K562 (cell line): ENCODE measurements around the gene ATP6V0A4. TPM values are rescaled to one million over a fixed set of nuclear protein-coding genes. Genes with fewer than 3 reads are reported as not detected.

Experiments
- ATAC-seq: fragments of 200-7000 bp; cut with Tn5 transposase; 3 replicates; pipeline ENCODE4 v1.9.1; 2020; ENCODE audit warnings: moderate library complexity
- BruUV-seq: library from RNA; stranded (reverse); fragments of 400-500 nt; replicated peaks from 2 replicates; lab custom pipeline; 2021; lab: Mats Ljungman, UMichigan
- CTCF ChIA-PET: fragments of 300-600 bp; formaldehyde crosslinking; extraction: SDS; loops from one replicate; lab custom pipeline; 2021; ENCODE audit warnings: low intra/inter-chr PET ratio; lab: Yijun Ruan, JAX
- POLR2A ChIA-PET: fragments of 300-600, 350-650 bp; sonication (Branson Sonifier 250); formaldehyde crosslinking; extraction: SDS; loops from one replicate; lab custom pipeline; 2021; ENCODE audit warnings: antibody characterized with exemption, inconsistent platforms; lab: Yijun Ruan, JAX
- DNase-seq, 4 experiments: peaks; one replicate each; pipeline versions ENCODE4 v3.0.0 to v3.0.0-alpha.2; 2011 to 2018; ENCODE audit warnings: low spot score in 3 of 4, mixed read lengths in 3 of 4; ENCODE audit errors: extremely low read depth in 1 of 4
- FAIRE-seq: peaks from 2 replicates; lab custom pipeline; 2011; peaks lifted over from hg19 to GRCh38; lab: Jason Lieb, UNC
- H2AFZ ChIP-seq: 2 replicates; pipeline ENCODE4 v1.6.0; 2011; ENCODE audit warnings: low read depth, low read length, control low read depth, inconsistent platforms
- H3K27ac ChIP-seq: fragments of 200-600 bp; 3 replicates; pipeline ENCODE4 v1.8.0; 2011; ENCODE audit warnings: low read depth, mild to moderate bottlenecking, control low read depth, inconsistent platforms, low read length, moderate library complexity, mixed read lengths; ENCODE audit errors: extremely low read depth
- H3K27me3 ChIP-seq, 2 experiments: fragments of 300-600 bp in 1 of 2; 2 replicates in 1 of 2; 3 replicates in 1 of 2; pipeline versions ENCODE4 v1.6.0 to v1.8.0; 2011; ENCODE audit warnings: inconsistent platforms in 2 of 2, low read length in 2 of 2, mild to moderate bottlenecking in 1 of 2, mixed read lengths in 1 of 2, moderate library complexity in 1 of 2; ENCODE audit not compliant: control insufficient read depth in 2 of 2, insufficient read depth in 2 of 2
- H3K36me3 ChIP-seq: fragments of 300-600 bp; 3 replicates; pipeline ENCODE4 v1.8.0; 2011; ENCODE audit warnings: mild to moderate bottlenecking, low read length, inconsistent platforms; ENCODE audit not compliant: control insufficient read depth, insufficient read depth
- H3K4me1 ChIP-seq, 2 experiments: fragments of 200-600 bp in 1 of 2; replicated peaks in 1 of 2; 2 replicates in 1 of 2; 3 replicates in 1 of 2; pipeline versions ENCODE4 v1.5.1 to v1.8.0; 2011; ENCODE audit warnings: inconsistent platforms in 2 of 2, low read length in 2 of 2, mild to moderate bottlenecking in 1 of 2, mixed read lengths in 1 of 2, moderate library complexity in 1 of 2; ENCODE audit not compliant: control insufficient read depth in 2 of 2, insufficient read depth in 2 of 2
- H3K4me2 ChIP-seq: 2 replicates; pipeline ENCODE4 v1.6.1; 2011; ENCODE audit warnings: low read length, control low read depth, inconsistent platforms, mixed read lengths; ENCODE audit not compliant: insufficient read depth
- H3K4me3 ChIP-seq: fragments of 200-600 bp; sonication (generic), shearing (Covaris generic); 2 replicates; pipeline ENCODE4 v1.5.1; 2016; ENCODE audit warnings: control low read depth, inconsistent platforms
- H3K79me2 ChIP-seq: fragments of 200-600 bp; 3 replicates; pipeline ENCODE4 v1.8.0; 2011; ENCODE audit warnings: low read length, inconsistent platforms; ENCODE audit not compliant: control insufficient read depth, insufficient read depth
- H3K9ac ChIP-seq, 2 experiments: 2 replicates each; pipeline versions ENCODE4 v1.6.0 to v1.6.1; 2011; ENCODE audit warnings: low read depth in 2 of 2, low read length in 2 of 2, control low read depth in 1 of 2, inconsistent platforms in 1 of 2, mild to moderate bottlenecking in 1 of 2, mixed read lengths in 1 of 2; ENCODE audit not compliant: insufficient read depth in 1 of 2
- H3K9me1 ChIP-seq: one replicate; pipeline ENCODE4 v1.6.0; 2011; ENCODE audit warnings: inconsistent platforms, mild to moderate bottlenecking, low read length, moderate library complexity; ENCODE audit not compliant: control insufficient read depth, insufficient read depth
- H3K9me3 ChIP-seq: replicated peaks from 2 replicates; pipeline ENCODE4 v1.5.1; 2011; ENCODE audit warnings: low read depth, low read length, inconsistent platforms; ENCODE audit not compliant: control insufficient read depth, insufficient read depth
- H4K20me1 ChIP-seq: replicated peaks from 2 replicates; pipeline ENCODE4 v1.6.1; 2011; ENCODE audit warnings: low read length, inconsistent platforms, mixed read lengths; ENCODE audit not compliant: control insufficient read depth, insufficient read depth
- ASH1L ChIP-seq: fragments of 450-650 bp; IDR thresholded peaks from 2 replicates; pipeline ENCODE4 v1.6.1; 2018; ENCODE audit warnings: borderline replicate concordance, mild to moderate bottlenecking, low read depth; ENCODE audit not compliant: partially characterized antibody
- KLF6 ChIP-seq: fragments of 250-450 bp; sonication (Bioruptor Pico); IDR thresholded peaks from 2 replicates; pipeline ENCODE4 v1.4.0; 2020; ENCODE audit warnings: mild to moderate bottlenecking, moderate library complexity, borderline replicate concordance
- MAFG ChIP-seq: fragments of 450-650 bp; conservative IDR thresholded peaks from 2 replicates; pipeline ENCODE4 v1.6.1; 2016; ENCODE audit warnings: missing genetic modification characterization, missing compliant biosample characterization
- MYNN ChIP-seq, 2 experiments: sonication (generic); formaldehyde crosslinking in 1 of 2; IDR thresholded peaks; 2 replicates each; pipeline versions ENCODE4 v1.5.0 to v1.6.1; 2016 to 2020; ENCODE audit warnings: antibody characterized with exemption in 1 of 2, missing genetic modification reagents in 1 of 2
- NEUROD1 ChIP-seq: fragments of 150-350 bp; IDR thresholded peaks from 2 replicates; pipeline ENCODE4 v1.6.1; 2014; ENCODE audit warnings: borderline replicate concordance, low read length, low read depth; ENCODE audit not compliant: partially characterized antibody
- NR4A1 ChIP-seq, 2 experiments: fragments of 250-450 bp in 1 of 2; fragments of 450-650 bp in 1 of 2; sonication (Bioruptor Pico) in 1 of 2; IDR thresholded peaks; 2 replicates each; pipeline versions ENCODE4 v1.4.0 to v1.6.1; 2016 to 2020; ENCODE audit warnings: mild to moderate bottlenecking in 2 of 2, missing compliant biosample characterization in 1 of 2, missing genetic modification characterization in 1 of 2, moderate library complexity in 1 of 2
- SAFB ChIP-seq: fragments of 200-400 bp; formaldehyde crosslinking; IDR thresholded peaks from 2 replicates; pipeline ENCODE4 v1.6.1; 2017; ENCODE audit warnings: low read depth, low read length, borderline replicate concordance
- TEAD1 ChIP-seq, 2 experiments: fragments of 450-650 bp in 1 of 2; sonication (generic) in 1 of 2; formaldehyde crosslinking; IDR thresholded peaks; 2 replicates each; pipeline versions ENCODE4 v1.4.0 to v1.8.0; 2020 to 2022; ENCODE audit warnings: mild to moderate bottlenecking in 2 of 2, missing genetic modification reagents in 1 of 2
- ZFPM2 ChIP-seq: fragments of 250-450 bp; sonication (Bioruptor Pico); IDR thresholded peaks from 2 replicates; pipeline ENCODE4 v1.5.1; 2022; ENCODE audit warnings: mild to moderate bottlenecking
- ZNF444 ChIP-seq: fragments of 250-450 bp; sonication (Bioruptor Pico); IDR thresholded peaks from 2 replicates; pipeline ENCODE4 v1.4.0; 2020; ENCODE audit warnings: mild to moderate bottlenecking, moderate library complexity
- ZNF695 ChIP-seq: fragments of 450-650 bp; formaldehyde crosslinking; IDR thresholded peaks from 2 replicates; pipeline ENCODE4 v1.4.0; 2020; ENCODE audit warnings: mild to moderate bottlenecking, moderate library complexity
- WGBS: fragments of 100-300 bp; shearing (Covaris generic); methylation state at CpG from one replicate; pipeline ENCODE4 v1.1.6; 2016; ENCODE audit warnings: low coverage, mixed read lengths; ENCODE audit not compliant: insufficient coverage; ENCODE audit errors: missing lambda C conversion rate; 5-methylcytosine and 5-hydroxymethylcytosine counted together
- in situ Hi-C: fragments of 300-500 bp; cut with MboI; formaldehyde crosslinking; loops from 4 replicates; pipeline ENCODE4 v1.15.0; 2018; ENCODE audit warnings: inconsistent platforms, mixed read lengths
- intact Hi-C: fragments of 100-400 bp; cut with micrococcal nuclease; formaldehyde crosslinking; loops from 2 replicates; pipeline ENCODE4 v1.14.2; 2022
- polyA plus RNA-seq, 8 experiments: library from polyadenylated mRNA; depleted of rRNA in 4 of 8; stranded (reverse) in 5 of 8; unstranded in 3 of 8; fragments of >200 nt; fragmentation: Nextera tagmentation in 2 of 8; fragmentation: Illumina TruSeq in 1 of 8; extraction: Ambion mirVana in 2 of 8; extraction: Trizol in 1 of 8; gene quantifications; 2 replicates each; pipeline versions ENCODE4 v1.2.1 to v1.2.3, GENCODE V29; 2011 to 2014; ENCODE audit warnings: inconsistent platforms in 1 of 8, missing spikeins in 1 of 8
- total RNA-seq, 7 experiments: library from RNA; depleted of rRNA in 6 of 7; stranded (reverse); fragments of >200 nt in 6 of 7; fragmentation: Illumina TruSeq in 2 of 7; extraction: Trizol in 2 of 7; gene quantifications; 2 replicates each; pipeline versions ENCODE4 v1.2.1 to v1.2.3, GENCODE V29; 2011 to 2021; ENCODE audit warnings: low replicate concordance in 1 of 7
- TF ChIP-seq, protein P1 (sequence below), 3 experiments: fragments of 200-800 bp in 1 of 3; fragments of 250-450 bp in 1 of 3; fragments of 450-650 bp in 1 of 3; sonication (Bioruptor Pico) in 1 of 3; sonication (Bioruptor generic) in 1 of 3; formaldehyde crosslinking in 1 of 3; IDR thresholded peaks; 2 replicates each; pipeline versions ENCODE4 v1.6.1 to v1.8.0; 2016 to 2022; ENCODE audit warnings: mild to moderate bottlenecking in 2 of 3, missing genetic modification characterization in 2 of 3, missing compliant biosample characterization in 1 of 3, moderate library complexity in 1 of 3

Gene ATP6V0A4
- total and polyA plus RNA-seq, 9 of the 15 experiments (the other 6 are each of a cell fraction or from before 2014, with no cell fraction given) = 0.03 TPM; not detected in 8

DNA sequence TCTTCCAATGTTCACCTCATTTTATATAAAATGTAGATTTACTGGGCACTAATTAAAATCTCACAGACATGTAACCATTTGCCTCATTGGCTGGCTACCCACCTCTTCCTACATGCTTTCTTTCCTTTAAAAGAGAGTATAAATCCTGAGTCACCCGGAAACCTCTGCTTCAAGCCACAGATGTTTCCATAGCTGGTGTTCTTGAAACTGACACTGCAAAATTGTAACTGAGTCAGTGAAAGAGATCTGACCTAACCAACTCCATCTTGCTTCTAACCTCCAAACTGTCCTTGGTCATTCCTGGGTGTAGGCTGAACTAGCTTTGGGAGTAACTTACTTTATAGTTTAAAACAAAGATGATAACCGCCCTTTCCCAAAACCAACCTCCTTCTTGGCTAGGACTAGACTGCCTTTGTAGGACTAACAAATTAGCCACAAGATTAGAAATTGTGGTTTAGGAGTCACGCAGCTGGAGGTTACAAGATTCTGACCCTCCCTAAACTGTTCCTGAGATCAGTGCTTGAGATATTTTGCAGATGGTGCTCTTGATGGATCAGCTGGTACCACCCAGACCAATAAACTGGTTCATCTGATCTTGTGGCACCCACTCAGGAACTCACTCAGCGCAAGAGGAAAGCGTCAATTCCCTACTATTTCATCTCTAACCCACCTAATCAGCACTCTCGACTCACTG lies 130.3 kb downstream of the ATP6V0A4 start (continued):
- TF ChIP-seq ZNF444 (CRISPR knock-in tag) = 0 out of 2 replicates have a peak, but pooled peaks have one; percentile 17
- no peak for TF ChIP-seq NEUROD1
- TF ChIP-seq ZNF695 (CRISPR knock-in tag) = no peak
- TF ChIP-seq ASH1L = no peak
- TF ChIP-seq MYNN (IDR thresholded peaks at IDR 0.05) = no peak
- TF ChIP-seq MYNN (CRISPR knock-in tag; IDR thresholded peaks at IDR 0.05) = no peak
- TF ChIP-seq NR4A1 (CRISPR knock-in tag; IDR thresholded peaks at IDR 0.05) = no peak
- TF ChIP-seq NR4A1 (tag; IDR thresholded peaks at IDR 0.05) = 0 out of 2 replicates have a peak, but pooled peaks have one; percentile 41
- TF ChIP-seq ZFPM2 (CRISPR knock-in tag) = no peak

DNA sequence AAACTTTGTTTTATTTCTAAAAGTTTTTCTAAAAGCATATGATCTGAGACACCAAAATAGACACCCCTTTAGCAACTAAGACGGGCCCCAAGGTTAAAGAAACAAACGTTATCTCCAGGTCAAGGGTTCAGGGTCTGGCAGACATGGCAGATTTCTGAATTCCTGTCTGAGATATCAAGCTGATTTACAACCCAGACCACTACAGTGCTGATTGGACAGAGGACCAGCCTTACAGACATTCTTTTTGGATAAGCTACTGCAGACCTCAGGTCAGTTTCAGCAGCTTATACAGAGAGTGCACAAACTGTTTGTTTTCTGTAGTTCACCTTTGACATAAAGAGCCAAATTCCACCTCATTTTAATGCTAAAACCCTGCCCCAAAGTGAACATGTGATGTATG lies 131.6 kb downstream of the ATP6V0A4 start:
- no peak for ATAC-seq
- DNase-seq = no peak
- BruUV-seq = no TSS peak
- Histone ChIP-seq H3K9me1 (no peaks in the 10 kb centered on the region), H3K79me2 (no peaks in the 10 kb centered on the region), H2AFZ (no peak overlapping the region), H3K9me3 (no peaks in the 10 kb centered on the region), H3K4me1 (no peaks in the 10 kb centered on the region; a peak in 1 of 5 replicates), H3K36me3 (no peaks in the 10 kb centered on the region), H4K20me1 (no peaks in the 10 kb centered on the region), H3K27me3 (peaks cover 17 to 25% of the 10 kb centered on the region in 2 experiments; a peak in 3 of 5 replicates), H3K4me3 (no peak overlapping the region), H3K4me2 (no peak overlapping the region), H3K9ac (no peak overlapping the region), H3K27ac (no peak overlapping the region)
- no peak for FAIRE-seq
- ChIA-PET POLR2A (interaction anchor here (0.6 to 2.0 kb wide), 3 partner anchors 9 to 520 kb away, joined by 3 to 5 read pairs (median 4); no protein-coding TSS in a partner anchor), CTCF (no interaction called here)
- intact Hi-C loops (no loop called here), in situ Hi-C loops (no loop called here)
- WGBS = 0% methylated on average over 2 of the region's 2 CpGs
- TF ChIP-seq KLF6 (CRISPR knock-in tag) (no peak), SAFB (no peak), TEAD1 (CRISPR knock-in tag; IDR thresholded peaks at IDR 0.05) (peak in 1 of 2 experiments; percentile 64; a peak in 2 of 4 replicates), MAFG (tag) (no peak)
- TF ChIP-seq, protein P1, sequence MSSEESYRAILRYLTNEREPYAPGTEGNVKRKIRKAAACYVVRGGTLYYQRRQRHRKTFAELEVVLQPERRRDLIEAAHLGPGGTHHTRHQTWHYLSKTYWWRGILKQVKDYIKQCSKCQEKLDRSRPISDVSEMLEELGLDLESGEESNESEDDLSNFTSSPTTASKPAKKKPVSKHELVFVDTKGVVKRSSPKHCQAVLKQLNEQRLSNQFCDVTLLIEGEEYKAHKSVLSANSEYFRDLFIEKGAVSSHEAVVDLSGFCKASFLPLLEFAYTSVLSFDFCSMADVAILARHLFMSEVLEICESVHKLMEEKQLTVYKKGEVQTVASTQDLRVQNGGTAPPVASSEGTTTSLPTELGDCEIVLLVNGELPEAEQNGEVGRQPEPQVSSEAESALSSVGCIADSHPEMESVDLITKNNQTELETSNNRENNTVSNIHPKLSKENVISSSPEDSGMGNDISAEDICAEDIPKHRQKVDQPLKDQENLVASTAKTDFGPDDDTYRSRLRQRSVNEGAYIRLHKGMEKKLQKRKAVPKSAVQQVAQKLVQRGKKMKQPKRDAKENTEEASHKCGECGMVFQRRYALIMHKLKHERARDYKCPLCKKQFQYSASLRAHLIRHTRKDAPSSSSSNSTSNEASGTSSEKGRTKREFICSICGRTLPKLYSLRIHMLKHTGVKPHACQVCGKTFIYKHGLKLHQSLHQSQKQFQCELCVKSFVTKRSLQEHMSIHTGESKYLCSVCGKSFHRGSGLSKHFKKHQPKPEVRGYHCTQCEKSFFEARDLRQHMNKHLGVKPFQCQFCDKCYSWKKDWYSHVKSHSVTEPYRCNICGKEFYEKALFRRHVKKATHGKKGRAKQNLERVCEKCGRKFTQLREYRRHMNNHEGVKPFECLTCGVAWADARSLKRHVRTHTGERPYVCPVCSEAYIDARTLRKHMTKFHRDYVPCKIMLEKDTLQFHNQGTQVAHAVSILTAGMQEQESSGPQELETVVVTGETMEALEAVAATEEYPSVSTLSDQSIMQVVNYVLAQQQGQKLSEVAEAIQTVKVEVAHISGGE (CRISPR knock-in tag; IDR thresholded peaks at IDR 0.05) = no peak
